Measurements from ENCODE around the gene RAB1A.

DNA sequence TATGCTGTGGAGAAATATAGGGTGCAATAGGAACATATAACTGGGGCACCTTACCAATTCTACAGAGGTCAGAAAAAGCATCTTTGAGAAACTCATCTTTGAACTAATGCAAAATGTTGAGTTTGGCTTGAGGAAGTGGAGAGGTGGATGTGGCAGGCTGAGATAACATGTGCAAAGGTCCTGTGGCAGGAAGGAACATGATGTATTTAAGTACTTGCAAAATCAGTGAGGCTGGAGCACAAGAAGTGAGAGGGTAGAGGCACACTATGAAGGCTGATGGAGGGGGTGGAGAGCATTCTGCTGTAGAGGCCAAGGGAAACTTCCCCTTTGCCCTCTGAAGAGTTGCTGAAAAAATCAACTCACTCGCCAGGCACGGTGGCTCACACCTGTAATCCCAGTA lies 14.7 kb upstream of the RAB1A start:
- no peak for TF ChIP-seq CXXC5 (CRISPR knock-in tag; IDR thresholded peaks at IDR 0.05)
- no peak for TF ChIP-seq CBX1 (IDR thresholded peaks at IDR 0.05; ENCODE audit: low read depth)
- no peak for TF ChIP-seq HNRNPLL (IDR thresholded peaks at IDR 0.05; ENCODE audit: low read depth, low read length, poor library complexity, severe bottlenecking)
- TF ChIP-seq ZC3H8 (IDR thresholded peaks at IDR 0.05) = no peak
- no peak for TF ChIP-seq CTCF (IDR thresholded peaks at IDR 0.05 in 2 of 3, conservative IDR thresholded peaks at IDR 0.05 in 1 of 3; ENCODE audit: insufficient read depth in 2 of 3, low read depth in 1 of 3, low read length in 3 of 3)
- no peak for TF ChIP-seq MYC (IDR thresholded peaks at IDR 0.05; ENCODE audit: low read depth, low read length)
- TF ChIP-seq MYC (CRISPR knock-in tag; IDR thresholded peaks at IDR 0.05; ENCODE audit: borderline replicate concordance, low read depth) = no peak
- TF ChIP-seq POLR2AphosphoS5 (IDR thresholded peaks at IDR 0.05; ENCODE audit: control insufficient read depth, insufficient read depth, low read depth, low read length) = no peak
- no peak for TF ChIP-seq PBX2 (CRISPR knock-in tag; IDR thresholded peaks at IDR 0.05; ENCODE audit: low read depth)
- TF ChIP-seq PBX2 (tag; conservative IDR thresholded peaks at IDR 0.05; ENCODE audit: low read depth) = no peak
- no peak for TF ChIP-seq SREBF2 (CRISPR knock-in tag; IDR thresholded peaks at IDR 0.05)
- TF ChIP-seq, protein P1, sequence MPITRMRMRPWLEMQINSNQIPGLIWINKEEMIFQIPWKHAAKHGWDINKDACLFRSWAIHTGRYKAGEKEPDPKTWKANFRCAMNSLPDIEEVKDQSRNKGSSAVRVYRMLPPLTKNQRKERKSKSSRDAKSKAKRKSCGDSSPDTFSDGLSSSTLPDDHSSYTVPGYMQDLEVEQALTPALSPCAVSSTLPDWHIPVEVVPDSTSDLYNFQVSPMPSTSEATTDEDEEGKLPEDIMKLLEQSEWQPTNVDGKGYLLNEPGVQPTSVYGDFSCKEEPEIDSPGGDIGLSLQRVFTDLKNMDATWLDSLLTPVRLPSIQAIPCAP (CRISPR knock-in tag; IDR thresholded peaks at IDR 0.05; ENCODE audit: borderline replicate concordance) = no peak
- TF ChIP-seq, protein P2, sequence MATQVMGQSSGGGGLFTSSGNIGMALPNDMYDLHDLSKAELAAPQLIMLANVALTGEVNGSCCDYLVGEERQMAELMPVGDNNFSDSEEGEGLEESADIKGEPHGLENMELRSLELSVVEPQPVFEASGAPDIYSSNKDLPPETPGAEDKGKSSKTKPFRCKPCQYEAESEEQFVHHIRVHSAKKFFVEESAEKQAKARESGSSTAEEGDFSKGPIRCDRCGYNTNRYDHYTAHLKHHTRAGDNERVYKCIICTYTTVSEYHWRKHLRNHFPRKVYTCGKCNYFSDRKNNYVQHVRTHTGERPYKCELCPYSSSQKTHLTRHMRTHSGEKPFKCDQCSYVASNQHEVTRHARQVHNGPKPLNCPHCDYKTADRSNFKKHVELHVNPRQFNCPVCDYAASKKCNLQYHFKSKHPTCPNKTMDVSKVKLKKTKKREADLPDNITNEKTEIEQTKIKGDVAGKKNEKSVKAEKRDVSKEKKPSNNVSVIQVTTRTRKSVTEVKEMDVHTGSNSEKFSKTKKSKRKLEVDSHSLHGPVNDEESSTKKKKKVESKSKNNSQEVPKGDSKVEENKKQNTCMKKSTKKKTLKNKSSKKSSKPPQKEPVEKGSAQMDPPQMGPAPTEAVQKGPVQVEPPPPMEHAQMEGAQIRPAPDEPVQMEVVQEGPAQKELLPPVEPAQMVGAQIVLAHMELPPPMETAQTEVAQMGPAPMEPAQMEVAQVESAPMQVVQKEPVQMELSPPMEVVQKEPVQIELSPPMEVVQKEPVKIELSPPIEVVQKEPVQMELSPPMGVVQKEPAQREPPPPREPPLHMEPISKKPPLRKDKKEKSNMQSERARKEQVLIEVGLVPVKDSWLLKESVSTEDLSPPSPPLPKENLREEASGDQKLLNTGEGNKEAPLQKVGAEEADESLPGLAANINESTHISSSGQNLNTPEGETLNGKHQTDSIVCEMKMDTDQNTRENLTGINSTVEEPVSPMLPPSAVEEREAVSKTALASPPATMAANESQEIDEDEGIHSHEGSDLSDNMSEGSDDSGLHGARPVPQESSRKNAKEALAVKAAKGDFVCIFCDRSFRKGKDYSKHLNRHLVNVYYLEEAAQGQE (IDR thresholded peaks at IDR 0.05; ENCODE audit: borderline replicate concordance) = no peak
- TF ChIP-seq, protein P2 (CRISPR knock-in tag; IDR thresholded peaks at IDR 0.05; ENCODE audit: low read depth) = no peak
- no peak for TF ChIP-seq IRF2 (CRISPR knock-in tag; IDR thresholded peaks at IDR 0.05)
- no peak for TF ChIP-seq ZC3H4 (CRISPR knock-in tag; IDR thresholded peaks at IDR 0.05; ENCODE audit: borderline replicate concordance)
- no peak for TF ChIP-seq FOXK2 (conservative IDR thresholded peaks at IDR 0.05 in 1 of 2, IDR thresholded peaks at IDR 0.05 in 1 of 2; ENCODE audit: low read depth in 2 of 2)

Data from K562 (cell line).